HepG2 (cell line): ENCODE data around the gene CYP17A1. TPM values are rescaled to one million over a fixed set of nuclear protein-coding genes. Genes with fewer than 3 reads are reported as not detected.

Source experiments
- ASH2L ChIP-seq: fragments of 300-600, 200-600 bp; sonication (generic); IDR thresholded peaks from 2 replicates; pipeline ENCODE4 v1.7.0; 2017; ENCODE audit warnings: low read depth, mild to moderate bottlenecking, moderate library complexity, mixed read lengths, low read length; ENCODE audit not compliant: insufficient read length
- CHD2 ChIP-seq: IDR thresholded peaks from 2 replicates; pipeline ENCODE4 v1.6.1; 2011; ENCODE audit warnings: low read depth, low read length, improper control_type of control experiment
- DPF2 ChIP-seq: sonication (generic); formaldehyde crosslinking; IDR thresholded peaks from 2 replicates; pipeline ENCODE4 v1.4.0; 2020; ENCODE audit warnings: mild to moderate bottlenecking, low read depth, missing genetic modification reagents, borderline replicate concordance
- FOXC1 ChIP-seq: sonication (generic); formaldehyde crosslinking; IDR thresholded peaks from 2 replicates; pipeline ENCODE4 v1.8.0; 2022; ENCODE audit warnings: mild to moderate bottlenecking, missing genetic modification reagents, borderline replicate concordance
- HNF4A ChIP-seq: sonication (generic); formaldehyde crosslinking; IDR thresholded peaks from 2 replicates; pipeline ENCODE4 v1.4.0; 2020; ENCODE audit warnings: missing genetic modification reagents
- HNRNPH1 ChIP-seq: fragments of 200-400 bp; formaldehyde crosslinking; optimal IDR thresholded peaks from 2 replicates; pipeline ENCODE3; 2017; ENCODE audit warnings: mild to moderate bottlenecking, low read depth, low read length
- MYNN ChIP-seq: sonication (generic); formaldehyde crosslinking; IDR thresholded peaks from 2 replicates; pipeline ENCODE4 v1.4.0; 2020; ENCODE audit warnings: mild to moderate bottlenecking, low read depth, missing genetic modification reagents
- NFIB ChIP-seq: sonication (generic); formaldehyde crosslinking; IDR thresholded peaks from 2 replicates; pipeline ENCODE4 v1.9.0; 2021; ENCODE audit warnings: missing genetic modification reagents, mild to moderate bottlenecking, borderline replicate concordance
- NR3C1 ChIP-seq: sonication (generic); formaldehyde crosslinking; IDR thresholded peaks from 2 replicates; pipeline ENCODE4 v1.4.0; 2020; ENCODE audit warnings: missing genetic modification reagents
- PHB2 ChIP-seq: fragments of 450-650 bp; IDR thresholded peaks from 2 replicates; pipeline ENCODE4 v1.6.1; 2018; ENCODE audit not compliant: partially characterized antibody
- SMAD1 ChIP-seq: sonication (generic); formaldehyde crosslinking; IDR thresholded peaks from 2 replicates; pipeline ENCODE4 v1.4.0; 2020; ENCODE audit warnings: missing genetic modification reagents, low read depth, mild to moderate bottlenecking, borderline replicate concordance
- SNRNP70 ChIP-seq: fragments of 200-400 bp; formaldehyde crosslinking; IDR thresholded peaks from 2 replicates; pipeline ENCODE4 v1.6.1; 2017; ENCODE audit warnings: mild to moderate bottlenecking, low read depth, low read length, moderate library complexity
- SRF ChIP-seq: IDR thresholded peaks from 2 replicates; pipeline ENCODE4 v1.6.1; 2011; ENCODE audit warnings: mild to moderate bottlenecking, low read depth, low read length, moderate library complexity
- SUZ12 ChIP-seq: fragments of 150-350 bp; IDR thresholded peaks from 2 replicates; pipeline ENCODE4 v1.6.1; 2014; ENCODE audit warnings: low read depth, low read length
- TCF7 ChIP-seq: sonication (generic); IDR thresholded peaks from 2 replicates; pipeline ENCODE4 v1.6.1; 2016; ENCODE audit warnings: antibody characterized with exemption, low read depth
- ZBTB42 ChIP-seq: sonication (generic); formaldehyde crosslinking; IDR thresholded peaks from 2 replicates; pipeline ENCODE4 v1.5.0; 2020; ENCODE audit warnings: mild to moderate bottlenecking, missing genetic modification reagents
- ZKSCAN5 ChIP-seq: sonication (generic); formaldehyde crosslinking; IDR thresholded peaks from 2 replicates; pipeline ENCODE4 v1.5.1; 2020; ENCODE audit warnings: mild to moderate bottlenecking, missing genetic modification reagents
- ZNF160 ChIP-seq: sonication (generic); formaldehyde crosslinking; IDR thresholded peaks from 2 replicates; pipeline ENCODE4 v1.8.0; 2022; ENCODE audit warnings: mild to moderate bottlenecking, inconsistent platforms, missing genetic modification reagents
- ZNF335 ChIP-seq: sonication (generic); formaldehyde crosslinking; IDR thresholded peaks from 2 replicates; pipeline ENCODE4 v1.4.0; 2020; ENCODE audit warnings: missing genetic modification reagents
- ZNF382 ChIP-seq: sonication (generic); formaldehyde crosslinking; IDR thresholded peaks from 2 replicates; pipeline ENCODE4 v1.5.0; 2020; ENCODE audit warnings: missing genetic modification reagents, mild to moderate bottlenecking, borderline replicate concordance
- ZNF660 ChIP-seq: sonication (generic); formaldehyde crosslinking; IDR thresholded peaks from 2 replicates; pipeline ENCODE4 v1.5.1; 2020; ENCODE audit warnings: mild to moderate bottlenecking, low read depth, missing genetic modification reagents, borderline replicate concordance
- ZNF670 ChIP-seq: sonication (generic); formaldehyde crosslinking; IDR thresholded peaks from 2 replicates; pipeline ENCODE4 v1.8.0; 2022; ENCODE audit warnings: mild to moderate bottlenecking, missing genetic modification reagents, borderline replicate concordance
- ZNF720 ChIP-seq: sonication (generic); formaldehyde crosslinking; IDR thresholded peaks from 2 replicates; pipeline ENCODE4 v1.4.0; 2020; ENCODE audit warnings: missing genetic modification reagents
- ZNF724P ChIP-seq: sonication (generic); formaldehyde crosslinking; IDR thresholded peaks from 2 replicates; pipeline ENCODE4 v1.8.0; 2022; ENCODE audit warnings: missing genetic modification reagents, borderline replicate concordance
- polyA plus RNA-seq, 8 experiments: library from polyadenylated mRNA; depleted of rRNA in 3 of 8; stranded (reverse) in 7 of 8; unstranded in 1 of 8; fragments of >200 nt; fragmentation: Illumina TruSeq in 4 of 8; extraction: Trizol in 4 of 8; gene quantifications; 2 replicates each; pipeline versions ENCODE4 v1.2.1 to v1.2.3, GENCODE V29; 2011 to 2016; ENCODE audit warnings: low read depth in 4 of 8, missing spikeins in 1 of 8, mixed read lengths in 1 of 8; ENCODE audit not compliant: insufficient read depth in 1 of 8
- total RNA-seq, 5 experiments: library from RNA; depleted of rRNA; stranded (reverse); fragments of >200 nt; fragmentation: Illumina TruSeq; extraction: Trizol; gene quantifications; 2 replicates each; pipeline ENCODE4 v1.2.3, GENCODE V29; 2016; ENCODE audit warnings: low read depth in 1 of 5
- TF ChIP-seq, protein P1 (sequence below): IDR thresholded peaks from 2 replicates; pipeline ENCODE4 v1.6.1; 2012; ENCODE audit warnings: low read depth, low read length, improper control_type of control experiment
- TF ChIP-seq, protein P2 (sequence below): sonication (generic); formaldehyde crosslinking; IDR thresholded peaks from 2 replicates; pipeline ENCODE4 v1.8.0; 2022; ENCODE audit warnings: missing genetic modification reagents, mild to moderate bottlenecking, moderate library complexity, borderline replicate concordance
- TF ChIP-seq, protein P3 (sequence below): sonication (generic); formaldehyde crosslinking; IDR thresholded peaks from 2 replicates; pipeline ENCODE4 v1.4.0; 2020; ENCODE audit warnings: missing genetic modification reagents

CYP17A1 gene
- total and polyA plus RNA-seq, 2 of the 13 experiments (the other 11 are each of a cell fraction or from before 2014, with no cell fraction given), result 0.13 to 1.1 TPM

DNA sequence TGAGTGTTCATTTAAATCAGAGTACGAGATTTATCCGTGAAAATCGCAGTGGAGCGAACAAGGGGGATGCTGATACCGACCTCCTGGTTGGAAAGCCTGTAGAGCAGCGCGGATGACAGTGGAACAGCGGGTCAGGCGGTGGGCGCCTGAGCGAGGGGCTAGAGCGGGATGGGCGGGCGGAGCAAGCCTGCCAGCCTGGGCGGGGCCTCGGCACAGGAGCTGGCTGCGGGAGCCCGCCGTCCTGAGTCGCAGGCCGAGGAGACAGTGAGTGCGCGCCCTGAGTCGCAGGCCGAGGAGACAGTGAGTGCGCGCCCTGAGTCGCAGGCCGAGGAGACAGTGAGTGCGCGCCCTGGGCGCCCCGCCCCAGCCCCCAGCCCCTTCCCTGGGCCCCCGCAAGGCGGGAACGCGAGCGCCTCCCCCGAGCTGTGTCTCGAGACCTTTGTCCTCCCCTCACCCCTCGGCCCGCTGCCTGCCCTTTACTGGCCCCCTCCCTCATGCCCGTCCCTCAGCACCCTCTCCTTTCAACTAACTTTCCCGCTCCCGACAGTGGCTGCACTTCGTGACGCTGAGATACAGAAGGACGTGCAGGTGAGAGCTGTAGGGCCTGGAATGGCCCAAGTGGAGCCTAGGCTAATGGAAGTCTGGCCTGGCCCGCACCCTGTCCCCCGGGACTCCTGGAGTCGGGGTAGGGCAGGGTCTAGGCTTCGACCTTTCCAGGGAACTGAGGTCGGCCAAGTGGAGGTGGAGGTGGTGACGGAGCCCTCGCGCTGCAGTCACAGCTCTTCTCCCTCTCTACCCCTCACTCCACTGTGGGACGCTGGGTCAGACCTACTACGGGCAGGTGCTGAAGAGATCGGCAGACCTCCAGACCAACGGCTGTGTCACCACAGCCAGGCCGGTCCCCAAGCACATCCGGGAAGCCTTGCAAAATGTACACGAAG, 32.3 kb upstream of the CYP17A1 start, which contains the start of gene AS3MT (continued):
- TF ChIP-seq, protein P1, sequence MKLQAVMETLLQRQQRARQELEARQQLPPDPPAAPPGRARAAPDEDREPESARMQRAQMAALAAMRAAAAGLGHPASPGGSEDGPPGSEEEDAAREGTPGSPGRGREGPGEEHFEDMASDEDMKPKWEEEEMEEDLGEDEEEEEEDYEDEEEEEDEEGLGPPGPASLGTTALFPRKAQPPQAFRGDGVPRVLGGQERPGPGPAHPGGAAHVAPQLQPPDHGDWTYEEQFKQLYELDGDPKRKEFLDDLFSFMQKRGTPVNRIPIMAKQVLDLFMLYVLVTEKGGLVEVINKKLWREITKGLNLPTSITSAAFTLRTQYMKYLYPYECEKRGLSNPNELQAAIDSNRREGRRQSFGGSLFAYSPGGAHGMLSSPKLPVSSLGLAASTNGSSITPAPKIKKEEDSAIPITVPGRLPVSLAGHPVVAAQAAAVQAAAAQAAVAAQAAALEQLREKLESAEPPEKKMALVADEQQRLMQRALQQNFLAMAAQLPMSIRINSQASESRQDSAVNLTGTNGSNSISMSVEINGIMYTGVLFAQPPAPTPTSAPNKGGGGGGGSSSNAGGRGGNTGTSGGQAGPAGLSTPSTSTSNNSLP, result no peak
- TF ChIP-seq SRF (no peak), CHD2 (no peak), ASH2L (peak; percentile 50), ZNF382 (CRISPR knock-in tag) (no peak), FOXC1 (CRISPR knock-in tag) (peak; percentile 85), ZNF335 (CRISPR knock-in tag) (no peak), SNRNP70 (no peak), DPF2 (CRISPR knock-in tag) (0 out of 2 replicates have a peak, but pooled peaks have one; percentile 17), NR3C1 (CRISPR knock-in tag) (no peak), MYNN (CRISPR knock-in tag) (no peak), ZKSCAN5 (CRISPR knock-in tag) (no peak), TCF7 (no peak), SUZ12 (no peak), ZNF724P (CRISPR knock-in tag) (no peak), ZNF670 (CRISPR knock-in tag) (no peak), ZNF660 (CRISPR knock-in tag) (no peak), HNRNPH1 (no peak), PHB2 (no peak), ZNF160 (CRISPR knock-in tag) (no peak), HNF4A (CRISPR knock-in tag) (peak; percentile 69), SMAD1 (CRISPR knock-in tag) (peak; percentile 17; the same call in 1 of the 2 replicates), NFIB (CRISPR knock-in tag) (no peak), ZBTB42 (CRISPR knock-in tag) (peak; percentile 82), ZNF720 (CRISPR knock-in tag) (no peak)
- TF ChIP-seq, protein P2, sequence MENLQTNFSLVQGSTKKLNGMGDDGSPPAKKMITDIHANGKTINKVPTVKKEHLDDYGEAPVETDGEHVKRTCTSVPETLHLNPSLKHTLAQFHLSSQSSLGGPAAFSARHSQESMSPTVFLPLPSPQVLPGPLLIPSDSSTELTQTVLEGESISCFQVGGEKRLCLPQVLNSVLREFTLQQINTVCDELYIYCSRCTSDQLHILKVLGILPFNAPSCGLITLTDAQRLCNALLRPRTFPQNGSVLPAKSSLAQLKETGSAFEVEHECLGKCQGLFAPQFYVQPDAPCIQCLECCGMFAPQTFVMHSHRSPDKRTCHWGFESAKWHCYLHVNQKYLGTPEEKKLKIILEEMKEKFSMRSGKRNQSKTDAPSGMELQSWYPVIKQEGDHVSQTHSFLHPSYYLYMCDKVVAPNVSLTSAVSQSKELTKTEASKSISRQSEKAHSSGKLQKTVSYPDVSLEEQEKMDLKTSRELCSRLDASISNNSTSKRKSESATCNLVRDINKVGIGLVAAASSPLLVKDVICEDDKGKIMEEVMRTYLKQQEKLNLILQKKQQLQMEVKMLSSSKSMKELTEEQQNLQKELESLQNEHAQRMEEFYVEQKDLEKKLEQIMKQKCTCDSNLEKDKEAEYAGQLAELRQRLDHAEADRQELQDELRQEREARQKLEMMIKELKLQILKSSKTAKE (CRISPR knock-in tag), result no peak; the same call in 1 of the 2 replicates
- TF ChIP-seq, protein P3, sequence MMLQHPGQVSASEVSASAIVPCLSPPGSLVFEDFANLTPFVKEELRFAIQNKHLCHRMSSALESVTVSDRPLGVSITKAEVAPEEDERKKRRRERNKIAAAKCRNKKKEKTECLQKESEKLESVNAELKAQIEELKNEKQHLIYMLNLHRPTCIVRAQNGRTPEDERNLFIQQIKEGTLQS (CRISPR knock-in tag), result no peak
